H1 (cell line): ENCODE results near the gene TEX29. TPM values are rescaled to one million over a fixed set of nuclear protein-coding genes. Genes with fewer than 3 reads are reported as not detected.

Experiments used
- CTCF ChIA-PET: fragments of 300-600 bp; sonication (Branson Sonifier 250); formaldehyde crosslinking; loops from one replicate; lab custom pipeline; 2021; ENCODE audit not compliant: partially characterized antibody; lab: Charles Lee
- POLR2A ChIA-PET: fragments of 300-600 bp; sonication (Branson Sonifier 250); formaldehyde crosslinking; loops from one replicate; lab custom pipeline; 2021; ENCODE audit warnings: inconsistent platforms; ENCODE audit not compliant: partially characterized antibody; lab: Charles Lee
- DNase-seq, 2 experiments: peaks; one replicate each; pipeline versions ENCODE4 v3.0.0 to v3.0.0-alpha.2; 2010 to 2022; ENCODE audit warnings: low spot score in 2 of 2, low read depth in 1 of 2, mixed read lengths in 1 of 2
- FAIRE-seq: peaks from 2 replicates; lab custom pipeline; 2011; peaks lifted over from hg19 to GRCh38; lab: Jason Lieb, UNC
- H2AFZ ChIP-seq: 2 replicates; pipeline ENCODE4 v1.8.1; 2012; ENCODE audit warnings: low read length, inconsistent platforms
- H2AK5ac ChIP-seq: 2 replicates; pipeline ENCODE4 v1.6.1; 2013; ENCODE audit warnings: low read depth, low read length
- H2BK120ac ChIP-seq: replicated peaks from 2 replicates; pipeline ENCODE3; 2013; ENCODE audit warnings: low read depth, low read length, inconsistent platforms
- H2BK12ac ChIP-seq: 2 replicates; pipeline ENCODE4 v1.6.1; 2013; ENCODE audit warnings: low read depth, low read length
- H2BK15ac ChIP-seq: 2 replicates; pipeline ENCODE4 v1.6.1; 2013; ENCODE audit warnings: low read length
- H2BK20ac ChIP-seq: 2 replicates; pipeline ENCODE4 v1.6.1; 2013; ENCODE audit warnings: low read length
- H2BK5ac ChIP-seq: 2 replicates; pipeline ENCODE4 v1.6.1; 2013; ENCODE audit warnings: low read depth, low read length
- H3K14ac ChIP-seq: 2 replicates; pipeline ENCODE4 v1.6.1; 2013; ENCODE audit warnings: inconsistent platforms; ENCODE audit not compliant: insufficient read length
- H3K18ac ChIP-seq: 2 replicates; pipeline ENCODE4 v1.6.1; 2013; ENCODE audit warnings: low read length; ENCODE audit errors: extremely low read depth
- H3K23ac ChIP-seq: 2 replicates; pipeline ENCODE4 v1.6.1; 2013; ENCODE audit warnings: inconsistent platforms; ENCODE audit not compliant: insufficient read length
- H3K23me2 ChIP-seq: 2 replicates; pipeline ENCODE4 v1.6.1; 2013; ENCODE audit warnings: low read depth, low read length
- H3K27ac ChIP-seq: 2 replicates; pipeline ENCODE4 v1.6.1; 2011; ENCODE audit warnings: low read depth, low read length, inconsistent platforms
- H3K27me3 ChIP-seq, 4 experiments: replicated peaks in 1 of 4; 1 replicate in 1 of 4; 2 replicates in 3 of 4; pipeline versions ENCODE4 v1.6.1 to v1.8.1; 2011 to 2013; ENCODE audit warnings: low read length in 3 of 4, mild to moderate bottlenecking in 3 of 4, inconsistent platforms in 2 of 4, mixed read lengths in 2 of 4, moderate library complexity in 1 of 4; ENCODE audit not compliant: control insufficient read depth in 3 of 4, insufficient read depth in 3 of 4; ENCODE audit errors: extremely low read depth in 1 of 4
- H3K36me3 ChIP-seq, 4 experiments: 2 replicates each; pipeline versions ENCODE4 v1.6.1 to v1.8.1; 2011 to 2013; ENCODE audit warnings: mild to moderate bottlenecking in 4 of 4, low read length in 3 of 4, moderate library complexity in 2 of 4, control low read depth in 1 of 4, inconsistent platforms in 1 of 4; ENCODE audit not compliant: insufficient read depth in 4 of 4, control insufficient read depth in 2 of 4
- H3K4ac ChIP-seq: replicated peaks from 2 replicates; pipeline ENCODE3; 2013; ENCODE audit warnings: low read length, low read depth, mixed read lengths, inconsistent platforms; ENCODE audit not compliant: insufficient read length
- H3K4me1 ChIP-seq, 4 experiments: replicated peaks in 1 of 4; 1 replicate in 1 of 4; 2 replicates in 3 of 4; pipeline versions ENCODE4 v1.6.1 to v1.8.1; 2011 to 2013; ENCODE audit warnings: low read length in 3 of 4, inconsistent platforms in 2 of 4, mixed read lengths in 1 of 4; ENCODE audit not compliant: insufficient read depth in 4 of 4, control insufficient read depth in 3 of 4
- H3K4me2 ChIP-seq, 2 experiments: 2 replicates each; pipeline versions ENCODE4 v1.6.1 to v1.8.1; 2011 to 2013; ENCODE audit warnings: low read depth in 2 of 2, low read length in 2 of 2, control low read depth in 1 of 2, inconsistent platforms in 1 of 2, mild to moderate bottlenecking in 1 of 2; ENCODE audit not compliant: insufficient read depth in 1 of 2
- H3K4me3 ChIP-seq, 4 experiments: fragments of 200-600, 300-600 bp in 1 of 4; sonication (generic), shearing (Covaris generic), sonication (Bioruptor Twin) in 1 of 4; 2 replicates each; pipeline versions ENCODE4 v1.5.1 to v1.8.1; 2011 to 2016; ENCODE audit warnings: low read length in 4 of 4, low read depth in 3 of 4, control low read depth in 2 of 4, inconsistent platforms in 2 of 4, mild to moderate bottlenecking in 2 of 4, mixed read lengths in 1 of 4, moderate library complexity in 1 of 4; ENCODE audit not compliant: insufficient read depth in 2 of 4; ENCODE audit errors: extremely low read depth in 1 of 4
- H3K56ac ChIP-seq: replicated peaks from 2 replicates; pipeline ENCODE3; 2013; ENCODE audit warnings: low read depth, mild to moderate bottlenecking, mixed read lengths, low read length, inconsistent platforms; ENCODE audit not compliant: insufficient read length
- H3K79me1 ChIP-seq: 2 replicates; pipeline ENCODE4 v1.6.1; 2013; ENCODE audit warnings: low read depth, low read length, control low read depth
- H3K79me2 ChIP-seq, 2 experiments: 2 replicates each; pipeline versions ENCODE4 v1.6.1 to v1.8.1; 2012 to 2013; ENCODE audit warnings: low read length in 2 of 2, mild to moderate bottlenecking in 2 of 2, inconsistent platforms in 1 of 2; ENCODE audit not compliant: insufficient read depth in 2 of 2, control insufficient read depth in 1 of 2
- H3K9ac ChIP-seq, 4 experiments: replicated peaks in 1 of 4; 1 replicate in 1 of 4; 2 replicates in 3 of 4; pipeline versions ENCODE4 v1.6.1 to v1.8.1; 2011 to 2013; ENCODE audit warnings: low read depth in 3 of 4, low read length in 3 of 4, control low read depth in 2 of 4, mild to moderate bottlenecking in 2 of 4, moderate library complexity in 2 of 4, inconsistent platforms in 1 of 4; ENCODE audit errors: extremely low read depth in 1 of 4
- H3K9me3 ChIP-seq, 2 experiments: 2 replicates each; pipeline versions ENCODE4 v1.6.1 to v1.8.1; 2012 to 2013; ENCODE audit warnings: mild to moderate bottlenecking in 2 of 2, moderate library complexity in 2 of 2, control low read depth in 1 of 2, inconsistent platforms in 1 of 2, low read depth in 1 of 2, low read length in 1 of 2, mixed read lengths in 1 of 2; ENCODE audit not compliant: insufficient read depth in 2 of 2
- H4K20me1 ChIP-seq, 2 experiments: replicated peaks in 1 of 2; 2 replicates each; pipeline versions ENCODE3 to v1.8.1; 2011 to 2013; ENCODE audit warnings: inconsistent platforms in 2 of 2, low read length in 2 of 2, mild to moderate bottlenecking in 1 of 2; ENCODE audit not compliant: insufficient read depth in 2 of 2, control insufficient read depth in 1 of 2
- H4K5ac ChIP-seq: 2 replicates; pipeline ENCODE4 v1.6.1; 2013; ENCODE audit warnings: low read length, low read depth, mixed read lengths, inconsistent platforms; ENCODE audit not compliant: insufficient read length
- H4K8ac ChIP-seq: 2 replicates; pipeline ENCODE4 v1.8.0; 2013; ENCODE audit warnings: mild to moderate bottlenecking, moderate library complexity, low read length, inconsistent platforms; ENCODE audit not compliant: insufficient read depth; ENCODE audit errors: extremely low read depth
- H4K91ac ChIP-seq: replicated peaks from 2 replicates; pipeline ENCODE3; 2013; ENCODE audit warnings: low read length, mixed read lengths, inconsistent platforms; ENCODE audit not compliant: insufficient read length
- MAX ChIP-seq: IDR thresholded peaks from 2 replicates; pipeline ENCODE4 v1.6.1; 2012; ENCODE audit warnings: inconsistent platforms
- NRF1 ChIP-seq: IDR thresholded peaks from 2 replicates; pipeline ENCODE4 v1.6.1; 2011; ENCODE audit warnings: mild to moderate bottlenecking, low read depth, low read length, improper control_type of control experiment
- PHF8 ChIP-seq: fragments of 200-600 bp; sonication (generic); conservative IDR thresholded peaks from 2 replicates; pipeline ENCODE4 v1.7.1; 2012; ENCODE audit warnings: low read depth, mild to moderate bottlenecking, inconsistent platforms, low read length, moderate library complexity
- RNF2 ChIP-seq: fragments of 200-900, 300-1000 bp; sonication (generic); IDR thresholded peaks from 2 replicates; pipeline ENCODE4 v1.7.1; 2016; ENCODE audit warnings: borderline replicate concordance, low read depth, mild to moderate bottlenecking, antibody characterized with exemption, low read length; ENCODE audit not compliant: poor library complexity, severe bottlenecking; ENCODE audit errors: missing control alignments
- SIRT6 ChIP-seq: IDR thresholded peaks from one replicate; pipeline ENCODE4 v1.7.1; 2012; ENCODE audit warnings: low read length, inconsistent platforms
- SP1 ChIP-seq: IDR thresholded peaks from 2 replicates; pipeline ENCODE4 v1.6.1; 2011; ENCODE audit warnings: low read depth, low read length
- SP4 ChIP-seq: IDR thresholded peaks from 2 replicates; pipeline ENCODE4 v1.6.1; 2012; ENCODE audit warnings: low read length, inconsistent platforms
- TAF1 ChIP-seq: IDR thresholded peaks from 2 replicates; pipeline ENCODE4 v1.6.1; 2011; ENCODE audit warnings: mild to moderate bottlenecking, low read depth, low read length
- TBP ChIP-seq: IDR thresholded peaks from 2 replicates; pipeline ENCODE4 v1.6.1; 2011; ENCODE audit warnings: low read depth, low read length, improper control_type of control experiment
- WGBS, 2 experiments: shearing (Covaris generic) in 1 of 2; methylation state at CpG; one replicate each; pipeline versions ENCODE4 v1.1.6 to v1.1.7; 2013 to 2015; ENCODE audit warnings: low lambda C conversion rate in 2 of 2, mixed read lengths in 2 of 2, inconsistent platforms in 1 of 2, low coverage in 1 of 2, missing lambda C conversion rate in 1 of 2; ENCODE audit not compliant: insufficient replicate concordance in 2 of 2, insufficient coverage in 1 of 2, insufficient read length in 1 of 2; ENCODE audit errors: extremely low coverage in 1 of 2, missing lambda C conversion rate in 1 of 2; 5-methylcytosine and 5-hydroxymethylcytosine counted together
- polyA plus RNA-seq, 7 experiments: library from polyadenylated mRNA; depleted of rRNA in 3 of 7; stranded (reverse) in 5 of 7; unstranded in 2 of 7; fragments of >200 nt in 5 of 7; fragments of 200-250 nt in 2 of 7; gene quantifications; 1 replicate in 5 of 7; 2 replicates in 1 of 7; 4 replicates in 1 of 7; pipeline versions ENCODE4 v1.2.1 to v1.2.3, GENCODE V29; 2011 to 2013; ENCODE audit warnings: missing spikeins in 2 of 7, mixed read lengths in 2 of 7
- total RNA-seq: library from RNA; stranded (reverse); fragmentation: NEBNext Ultra II Directional; extraction: Animal tissue kit (Norgen Biotek cat#: 25700); gene quantifications from 2 replicates; pipeline ENCODE4 v1.2.1, GENCODE V29; 2021

TEX29 gene
- total and polyA plus RNA-seq, 2 of the 8 experiments (the other 6 are each of a cell fraction or from before 2014, with no cell fraction given): 0.08 TPM; not detected in 1

GRCh38 chr13:111314852-111315251 is 5.6 kb upstream of the TEX29 start:
- no peak overlapping the region for H3K4me2 ChIP-seq
- TF ChIP-seq NRF1 (no peak), TBP (no peak), SIRT6 (no peak), SP1 (no peak), PHF8 (no peak), RNF2 (no peak), TAF1 (no peak), MAX (no peak), SP4 (no peak)
- DNase-seq: no peak
- H4K8ac ChIP-seq: no peak overlapping the region
- H3K9ac ChIP-seq: no peak overlapping the region
- no peak overlapping the region for H2AFZ ChIP-seq
- 83% methylated on average over 6 of the region's 6 CpGs; no CpG with 5 or more reads in 1 of the 2 experiments for WGBS, 2 experiments
- no peaks in the 10 kb centered on the region; the same call in 1 of the 2 replicates for H3K79me1 ChIP-seq
- H4K20me1 ChIP-seq: no peaks in the 10 kb centered on the region
- H3K4ac ChIP-seq: no peak overlapping the region
- no peak overlapping the region for H2BK15ac ChIP-seq
- no peak for FAIRE-seq
- no peak overlapping the region for H2AK5ac ChIP-seq
- no peak overlapping the region for H3K27ac ChIP-seq
- H4K5ac ChIP-seq: no peak overlapping the region
- no peaks in the 10 kb centered on the region for H3K23me2 ChIP-seq
- POLR2A ChIA-PET: no interaction called here
- no peak overlapping the region for H3K56ac ChIP-seq
- H3K36me3 ChIP-seq: peaks cover 0 to 3% (median 0%) of the 10 kb centered on the region in 4 experiments; a peak in 1 of 8 replicates
- H3K18ac ChIP-seq: no peak overlapping the region
- peaks cover 0 to 3% (median 0%) of the 10 kb centered on the region in 4 experiments; a peak in 4 of 7 replicates for H3K4me1 ChIP-seq
- H4K91ac ChIP-seq: no peak overlapping the region
- H3K14ac ChIP-seq: no peak overlapping the region
- no peak overlapping the region for H2BK12ac ChIP-seq
- no peak overlapping the region for H2BK5ac ChIP-seq
- no peak overlapping the region for H2BK120ac ChIP-seq
- H3K4me3 ChIP-seq: no peak overlapping the region
- H2BK20ac ChIP-seq: no peak overlapping the region
- no peaks in the 10 kb centered on the region for H3K27me3 ChIP-seq
- no peaks in the 10 kb centered on the region for H3K79me2 ChIP-seq
- CTCF ChIA-PET: no interaction called here
- H3K9me3 ChIP-seq: peaks cover 9 to 10% of the 10 kb centered on the region in 2 experiments; a peak in 3 of 4 replicates
- H3K23ac ChIP-seq: no peak overlapping the region
